ENCODE results near the gene SLC35F5. TPM values are rescaled to one million over a fixed set of nuclear protein-coding genes. Genes with fewer than 3 reads are reported as not detected.

The SLC35F5 gene
- total and polyA plus RNA-seq, 2 experiments from 2014 or later = 10.9 to 30.5 TPM

DNA sequence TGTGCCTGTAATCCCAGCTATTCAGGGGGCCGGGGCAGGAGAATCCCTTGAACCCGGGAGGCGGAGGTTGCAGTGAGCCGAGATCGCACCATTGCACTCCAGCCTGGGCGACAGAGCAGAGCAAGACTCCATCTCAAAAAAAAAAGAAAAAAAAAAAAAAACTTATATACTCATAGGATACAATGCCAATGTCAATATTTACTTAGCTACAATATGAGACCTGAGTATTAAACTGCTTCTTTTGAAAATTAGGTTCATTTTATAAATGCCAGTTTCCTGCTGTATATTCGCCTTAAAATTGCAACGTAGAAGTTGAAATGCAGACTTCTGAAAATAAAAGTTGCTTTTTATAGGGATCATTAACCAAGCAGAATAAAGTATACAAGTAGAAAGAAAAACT, 2.3 kb downstream of the SLC35F5 start (continued):
- TF ChIP-seq, protein P1, sequence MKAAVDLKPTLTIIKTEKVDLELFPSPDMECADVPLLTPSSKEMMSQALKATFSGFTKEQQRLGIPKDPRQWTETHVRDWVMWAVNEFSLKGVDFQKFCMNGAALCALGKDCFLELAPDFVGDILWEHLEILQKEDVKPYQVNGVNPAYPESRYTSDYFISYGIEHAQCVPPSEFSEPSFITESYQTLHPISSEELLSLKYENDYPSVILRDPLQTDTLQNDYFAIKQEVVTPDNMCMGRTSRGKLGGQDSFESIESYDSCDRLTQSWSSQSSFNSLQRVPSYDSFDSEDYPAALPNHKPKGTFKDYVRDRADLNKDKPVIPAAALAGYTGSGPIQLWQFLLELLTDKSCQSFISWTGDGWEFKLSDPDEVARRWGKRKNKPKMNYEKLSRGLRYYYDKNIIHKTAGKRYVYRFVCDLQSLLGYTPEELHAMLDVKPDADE (IDR thresholded peaks at IDR 0.05) = no peak
- TF ChIP-seq, protein P2, sequence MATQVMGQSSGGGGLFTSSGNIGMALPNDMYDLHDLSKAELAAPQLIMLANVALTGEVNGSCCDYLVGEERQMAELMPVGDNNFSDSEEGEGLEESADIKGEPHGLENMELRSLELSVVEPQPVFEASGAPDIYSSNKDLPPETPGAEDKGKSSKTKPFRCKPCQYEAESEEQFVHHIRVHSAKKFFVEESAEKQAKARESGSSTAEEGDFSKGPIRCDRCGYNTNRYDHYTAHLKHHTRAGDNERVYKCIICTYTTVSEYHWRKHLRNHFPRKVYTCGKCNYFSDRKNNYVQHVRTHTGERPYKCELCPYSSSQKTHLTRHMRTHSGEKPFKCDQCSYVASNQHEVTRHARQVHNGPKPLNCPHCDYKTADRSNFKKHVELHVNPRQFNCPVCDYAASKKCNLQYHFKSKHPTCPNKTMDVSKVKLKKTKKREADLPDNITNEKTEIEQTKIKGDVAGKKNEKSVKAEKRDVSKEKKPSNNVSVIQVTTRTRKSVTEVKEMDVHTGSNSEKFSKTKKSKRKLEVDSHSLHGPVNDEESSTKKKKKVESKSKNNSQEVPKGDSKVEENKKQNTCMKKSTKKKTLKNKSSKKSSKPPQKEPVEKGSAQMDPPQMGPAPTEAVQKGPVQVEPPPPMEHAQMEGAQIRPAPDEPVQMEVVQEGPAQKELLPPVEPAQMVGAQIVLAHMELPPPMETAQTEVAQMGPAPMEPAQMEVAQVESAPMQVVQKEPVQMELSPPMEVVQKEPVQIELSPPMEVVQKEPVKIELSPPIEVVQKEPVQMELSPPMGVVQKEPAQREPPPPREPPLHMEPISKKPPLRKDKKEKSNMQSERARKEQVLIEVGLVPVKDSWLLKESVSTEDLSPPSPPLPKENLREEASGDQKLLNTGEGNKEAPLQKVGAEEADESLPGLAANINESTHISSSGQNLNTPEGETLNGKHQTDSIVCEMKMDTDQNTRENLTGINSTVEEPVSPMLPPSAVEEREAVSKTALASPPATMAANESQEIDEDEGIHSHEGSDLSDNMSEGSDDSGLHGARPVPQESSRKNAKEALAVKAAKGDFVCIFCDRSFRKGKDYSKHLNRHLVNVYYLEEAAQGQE (IDR thresholded peaks at IDR 0.05; ENCODE audit: unreplicated experiment) = no peak
- TF ChIP-seq, protein P3, sequence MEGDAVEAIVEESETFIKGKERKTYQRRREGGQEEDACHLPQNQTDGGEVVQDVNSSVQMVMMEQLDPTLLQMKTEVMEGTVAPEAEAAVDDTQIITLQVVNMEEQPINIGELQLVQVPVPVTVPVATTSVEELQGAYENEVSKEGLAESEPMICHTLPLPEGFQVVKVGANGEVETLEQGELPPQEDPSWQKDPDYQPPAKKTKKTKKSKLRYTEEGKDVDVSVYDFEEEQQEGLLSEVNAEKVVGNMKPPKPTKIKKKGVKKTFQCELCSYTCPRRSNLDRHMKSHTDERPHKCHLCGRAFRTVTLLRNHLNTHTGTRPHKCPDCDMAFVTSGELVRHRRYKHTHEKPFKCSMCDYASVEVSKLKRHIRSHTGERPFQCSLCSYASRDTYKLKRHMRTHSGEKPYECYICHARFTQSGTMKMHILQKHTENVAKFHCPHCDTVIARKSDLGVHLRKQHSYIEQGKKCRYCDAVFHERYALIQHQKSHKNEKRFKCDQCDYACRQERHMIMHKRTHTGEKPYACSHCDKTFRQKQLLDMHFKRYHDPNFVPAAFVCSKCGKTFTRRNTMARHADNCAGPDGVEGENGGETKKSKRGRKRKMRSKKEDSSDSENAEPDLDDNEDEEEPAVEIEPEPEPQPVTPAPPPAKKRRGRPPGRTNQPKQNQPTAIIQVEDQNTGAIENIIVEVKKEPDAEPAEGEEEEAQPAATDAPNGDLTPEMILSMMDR (conservative IDR thresholded peaks at IDR 0.05; ENCODE audit: low read depth in 2 of 2) = no peak
- TF ChIP-seq NANOG (IDR thresholded peaks at IDR 0.05; ENCODE audit: borderline replicate concordance) (no peak), STAT1 (IDR thresholded peaks at IDR 0.05; ENCODE audit: unreplicated experiment) (no peak), CREB1 (CRISPR knock-in tag; IDR thresholded peaks at IDR 0.05; ENCODE audit: low read depth) (no peak), EZH2 (IDR thresholded peaks at IDR 0.05; ENCODE audit: low read depth, unreplicated experiment) (no peak), ZNF114 (CRISPR knock-in tag; IDR thresholded peaks at IDR 0.05) (no peak)

DNA sequence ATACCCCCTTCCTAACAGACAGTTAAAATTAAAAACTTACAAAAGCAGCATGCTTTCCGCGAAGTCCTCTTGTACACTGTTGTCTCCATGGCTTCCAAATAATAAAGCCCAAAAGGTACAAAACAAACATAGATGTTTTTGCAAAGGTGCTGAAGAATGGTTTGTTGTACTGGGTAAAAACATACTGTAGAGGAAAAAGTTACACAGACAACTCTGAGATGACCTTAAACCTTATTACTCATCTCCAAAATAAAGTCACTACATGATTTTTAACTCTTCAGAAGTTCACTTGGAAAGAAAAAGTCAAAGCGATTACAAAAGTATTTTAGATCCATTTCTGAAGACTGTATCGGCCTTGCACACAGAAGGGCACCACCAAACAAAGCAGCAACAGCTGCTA, 6.1 kb downstream of the SLC35F5 start:
- H3K27ac ChIP-seq (ENCODE audit: low read depth) = no peak overlapping the region
- H3K4me3 ChIP-seq = no peak overlapping the region
- H3K9me2 ChIP-seq (ENCODE audit: insufficient read depth) = no peaks in the 10 kb centered on the region
- 0 out of 2 replicates have a peak, but pooled peaks cover 4% of the 10 kb centered on the region for H3K36me3 ChIP-seq (ENCODE audit: insufficient read depth)
- no peak for DNase-seq (ENCODE audit: low spot score)
- H3K27me3 ChIP-seq (ENCODE audit: insufficient read depth) = peaks cover 3% of the 10 kb centered on the region; the same call in 1 of the 2 replicates
- H4K20me1 ChIP-seq (replicated peaks; ENCODE audit: insufficient read depth) = no peaks in the 10 kb centered on the region; the same call in none of the 2 replicates
- H3K9me3 Mint-ChIP-seq = no peaks in the 10 kb centered on the region
- H3K4me1 Mint-ChIP-seq = peaks cover 5% of the 10 kb centered on the region; the same call in 2 of the 3 replicates
- peaks cover 1% of the 10 kb centered on the region for H3K27me3 Mint-ChIP-seq (ENCODE audit: insufficient read depth, low read depth, poor library complexity)
- no peak overlapping the region for H3K4me2 ChIP-seq
- no peaks in the 10 kb centered on the region; the same call in 1 of the 2 replicates for H3K4me1 ChIP-seq (ENCODE audit: insufficient read depth)
- no peak overlapping the region for H3K4me3 Mint-ChIP-seq
- no peak overlapping the region for H3K27ac Mint-ChIP-seq
- no peak for ATAC-seq
- peaks cover 13% of the 10 kb centered on the region for H3K36me3 Mint-ChIP-seq (ENCODE audit: low read depth)
- H2AFZ ChIP-seq = no peak overlapping the region
- no peaks in the 10 kb centered on the region for H3F3A ChIP-seq (replicated peaks; ENCODE audit: low read depth)
- H3K79me2 ChIP-seq (replicated peaks; ENCODE audit: insufficient read depth) = peaks cover 13% of the 10 kb centered on the region
- TF ChIP-seq, protein P4, sequence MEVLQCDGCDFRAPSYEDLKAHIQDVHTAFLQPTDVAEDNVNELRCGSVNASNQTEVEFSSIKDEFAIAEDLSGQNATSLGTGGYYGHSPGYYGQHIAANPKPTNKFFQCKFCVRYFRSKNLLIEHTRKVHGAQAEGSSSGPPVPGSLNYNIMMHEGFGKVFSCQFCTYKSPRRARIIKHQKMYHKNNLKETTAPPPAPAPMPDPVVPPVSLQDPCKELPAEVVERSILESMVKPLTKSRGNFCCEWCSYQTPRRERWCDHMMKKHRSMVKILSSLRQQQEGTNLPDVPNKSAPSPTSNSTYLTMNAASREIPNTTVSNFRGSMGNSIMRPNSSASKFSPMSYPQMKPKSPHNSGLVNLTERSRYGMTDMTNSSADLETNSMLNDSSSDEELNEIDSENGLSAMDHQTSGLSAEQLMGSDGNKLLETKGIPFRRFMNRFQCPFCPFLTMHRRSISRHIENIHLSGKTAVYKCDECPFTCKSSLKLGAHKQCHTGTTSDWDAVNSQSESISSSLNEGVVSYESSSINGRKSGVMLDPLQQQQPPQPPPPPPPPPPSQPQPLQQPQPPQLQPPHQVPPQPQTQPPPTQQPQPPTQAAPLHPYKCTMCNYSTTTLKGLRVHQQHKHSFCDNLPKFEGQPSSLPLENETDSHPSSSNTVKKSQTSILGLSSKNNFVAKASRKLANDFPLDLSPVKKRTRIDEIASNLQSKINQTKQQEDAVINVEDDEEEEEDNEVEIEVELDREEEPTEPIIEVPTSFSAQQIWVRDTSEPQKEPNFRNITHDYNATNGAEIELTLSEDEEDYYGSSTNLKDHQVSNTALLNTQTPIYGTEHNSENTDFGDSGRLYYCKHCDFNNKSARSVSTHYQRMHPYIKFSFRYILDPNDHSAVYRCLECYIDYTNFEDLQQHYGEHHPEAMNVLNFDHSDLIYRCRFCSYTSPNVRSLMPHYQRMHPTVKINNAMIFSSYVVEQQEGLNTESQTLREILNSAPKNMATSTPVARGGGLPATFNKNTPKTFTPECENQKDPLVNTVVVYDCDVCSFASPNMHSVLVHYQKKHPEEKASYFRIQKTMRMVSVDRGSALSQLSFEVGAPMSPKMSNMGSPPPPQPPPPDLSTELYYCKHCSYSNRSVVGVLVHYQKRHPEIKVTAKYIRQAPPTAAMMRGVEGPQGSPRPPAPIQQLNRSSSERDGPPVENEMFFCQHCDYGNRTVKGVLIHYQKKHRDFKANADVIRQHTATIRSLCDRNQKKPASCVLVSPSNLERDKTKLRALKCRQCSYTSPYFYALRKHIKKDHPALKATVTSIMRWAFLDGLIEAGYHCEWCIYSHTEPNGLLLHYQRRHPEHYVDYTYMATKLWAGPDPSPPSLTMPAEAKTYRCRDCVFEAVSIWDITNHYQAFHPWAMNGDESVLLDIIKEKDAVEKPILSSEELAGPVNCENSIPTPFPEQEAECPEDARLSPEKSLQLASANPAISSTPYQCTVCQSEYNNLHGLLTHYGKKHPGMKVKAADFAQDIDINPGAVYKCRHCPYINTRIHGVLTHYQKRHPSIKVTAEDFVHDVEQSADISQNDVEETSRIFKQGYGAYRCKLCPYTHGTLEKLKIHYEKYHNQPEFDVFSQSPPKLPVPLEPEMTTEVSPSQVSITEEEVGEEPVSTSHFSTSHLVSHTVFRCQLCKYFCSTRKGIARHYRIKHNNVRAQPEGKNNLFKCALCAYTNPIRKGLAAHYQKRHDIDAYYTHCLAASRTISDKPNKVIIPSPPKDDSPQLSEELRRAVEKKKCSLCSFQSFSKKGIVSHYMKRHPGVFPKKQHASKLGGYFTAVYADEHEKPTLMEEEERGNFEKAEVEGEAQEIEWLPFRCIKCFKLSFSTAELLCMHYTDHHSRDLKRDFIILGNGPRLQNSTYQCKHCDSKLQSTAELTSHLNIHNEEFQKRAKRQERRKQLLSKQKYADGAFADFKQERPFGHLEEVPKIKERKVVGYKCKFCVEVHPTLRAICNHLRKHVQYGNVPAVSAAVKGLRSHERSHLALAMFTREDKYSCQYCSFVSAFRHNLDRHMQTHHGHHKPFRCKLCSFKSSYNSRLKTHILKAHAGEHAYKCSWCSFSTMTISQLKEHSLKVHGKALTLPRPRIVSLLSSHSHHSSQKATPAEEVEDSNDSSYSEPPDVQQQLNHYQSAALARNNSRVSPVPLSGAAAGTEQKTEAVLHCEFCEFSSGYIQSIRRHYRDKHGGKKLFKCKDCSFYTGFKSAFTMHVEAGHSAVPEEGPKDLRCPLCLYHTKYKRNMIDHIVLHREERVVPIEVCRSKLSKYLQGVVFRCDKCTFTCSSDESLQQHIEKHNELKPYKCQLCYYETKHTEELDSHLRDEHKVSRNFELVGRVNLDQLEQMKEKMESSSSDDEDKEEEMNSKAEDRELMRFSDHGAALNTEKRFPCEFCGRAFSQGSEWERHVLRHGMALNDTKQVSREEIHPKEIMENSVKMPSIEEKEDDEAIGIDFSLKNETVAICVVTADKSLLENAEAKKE (CRISPR knock-in tag; IDR thresholded peaks at IDR 0.05) = no peak
- TF ChIP-seq ZNF114 (CRISPR knock-in tag; IDR thresholded peaks at IDR 0.05) (no peak), CREB1 (CRISPR knock-in tag; IDR thresholded peaks at IDR 0.05; ENCODE audit: low read depth) (no peak)
- TF ChIP-seq, protein P3 (conservative IDR thresholded peaks at IDR 0.05; ENCODE audit: low read depth in 2 of 2) = no peak

All from GM23338 (cell line).